Chondrocyte (in vitro differentiated cells): ENCODE data around the gene FAM43A. TPM values are rescaled to one million over a fixed set of nuclear protein-coding genes. Genes with fewer than 3 reads are reported as not detected.

Source experiments
- DNase-seq: peaks from one replicate; pipeline ENCODE4 v3.0.0; 2021; ENCODE audit warnings: mixed read lengths, low spot score
- H3K27ac Mint-ChIP-seq: one replicate; pipeline ENCODE4 v1.8.0; 2021; ENCODE audit warnings: mild to moderate bottlenecking, moderate library complexity, mixed read lengths; ENCODE audit not compliant: unreplicated experiment
- H3K27me3 Mint-ChIP-seq: 2 replicates; pipeline ENCODE4 v1.8.0; 2021; ENCODE audit warnings: low read depth, mixed read lengths
- H3K36me3 Mint-ChIP-seq: 2 replicates; pipeline ENCODE4 v1.8.0; 2021; ENCODE audit warnings: low read depth, mixed read lengths
- H3K4me1 Mint-ChIP-seq: 2 replicates; pipeline ENCODE4 v1.8.0; 2021; ENCODE audit warnings: low read depth, mild to moderate bottlenecking, mixed read lengths
- H3K4me3 Mint-ChIP-seq: one replicate; pipeline ENCODE4 v1.8.0; 2021; ENCODE audit warnings: mild to moderate bottlenecking, moderate library complexity, mixed read lengths; ENCODE audit not compliant: unreplicated experiment
- H3K9me3 Mint-ChIP-seq: 2 replicates; pipeline ENCODE4 v1.8.0; 2021; ENCODE audit warnings: low read depth, mixed read lengths
- CTCF ChIP-seq: fragments of 200-600 bp; sonication (generic); IDR thresholded peaks from 2 replicates; pipeline ENCODE4 v1.5.0; 2021; ENCODE audit warnings: antibody characterized with exemption, mild to moderate bottlenecking, moderate library complexity
- total RNA-seq: library from RNA; stranded (reverse); gene quantifications from 3 replicates; pipeline ENCODE4 v1.2.1, GENCODE V29; 2021

Gene FAM43A
- total RNA-seq, 1 donor from 2014 or later = 25.3 TPM

- Mint-ChIP-seq H3K27me3 (no peaks in the 10 kb centered on the region), H3K4me1 (peaks cover 11% of the 10 kb centered on the region), H3K4me3 (no peak overlapping the region)
These were observed 18.3 kb upstream of the FAM43A start for GRCh38 chr3:194667363-194667762.

DNA sequence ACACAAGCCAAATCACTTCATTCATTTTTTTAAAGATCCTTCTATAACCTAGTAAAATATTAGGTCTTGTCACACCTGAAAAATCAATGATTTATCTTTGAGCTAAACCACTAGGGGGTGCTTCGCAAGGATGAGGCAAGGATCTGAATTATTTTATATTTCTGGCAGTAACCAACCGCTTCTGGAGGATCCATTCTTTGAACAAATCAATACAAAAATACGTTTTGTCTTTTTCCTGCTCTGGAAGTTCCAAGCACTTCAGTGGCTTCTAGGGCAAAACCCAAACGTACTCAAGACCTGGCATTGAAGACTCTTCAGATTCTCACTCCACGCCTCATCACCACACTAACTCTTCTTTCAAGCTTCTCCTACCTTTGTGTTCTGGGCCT, 14.2 kb upstream of the FAM43A start:
- peaks cover 4% of the 10 kb centered on the region for H3K36me3 Mint-ChIP-seq
- H3K27me3 Mint-ChIP-seq = peaks cover 3% of the 10 kb centered on the region
- H3K9me3 Mint-ChIP-seq = no peaks in the 10 kb centered on the region
- H3K4me3 Mint-ChIP-seq = peak overlapping the region; percentile 98
- H3K4me1 Mint-ChIP-seq = peaks cover 14% of the 10 kb centered on the region
- no peak for DNase-seq
- H3K27ac Mint-ChIP-seq = peak overlapping the region; percentile 98
- peak; percentile 91 for TF ChIP-seq CTCF

More at GRCh38 chr3:194667363-194667762, 18.3 kb upstream of the FAM43A start:
- no peak for DNase-seq
- Mint-ChIP-seq H3K36me3 (peaks cover 18% of the 10 kb centered on the region), H3K9me3 (no peaks in the 10 kb centered on the region), H3K27ac (no peak overlapping the region)
- no peak for TF ChIP-seq CTCF

GRCh38 chr3:194671900-194672808, 13.5 kb upstream of the FAM43A start, which contains the start of gene LSG1:
TSS of gene LSG1 (minus strand) at chr3:194672191. CDS start at chr3:194672162, 29 bp downstream.
- Mint-ChIP-seq H3K4me3 (peak within 1 kb of the TSS; percentile 98), H3K9me3 (no peaks in the 10 kb centered on the region), H3K4me1 (peaks cover 14% of the 10 kb centered on the region), H3K36me3 (peaks cover 4% of the 10 kb centered on the region), H3K27ac (peak within 1 kb of the TSS; percentile 98), H3K27me3 (peaks cover 5% of the 10 kb centered on the region)
- TF ChIP-seq CTCF = no peak
- no peak for DNase-seq

GRCh38 chr3:194672876-194673275, 12.8 kb upstream of the FAM43A start:
- Mint-ChIP-seq H3K4me3 (peak overlapping the region; percentile 98), H3K9me3 (no peaks in the 10 kb centered on the region), H3K4me1 (peaks cover 14% of the 10 kb centered on the region), H3K36me3 (peaks cover 2% of the 10 kb centered on the region), H3K27me3 (peaks cover 5% of the 10 kb centered on the region), H3K27ac (peak overlapping the region; percentile 98)
- no peak for TF ChIP-seq CTCF
- no peak for DNase-seq

DNA sequence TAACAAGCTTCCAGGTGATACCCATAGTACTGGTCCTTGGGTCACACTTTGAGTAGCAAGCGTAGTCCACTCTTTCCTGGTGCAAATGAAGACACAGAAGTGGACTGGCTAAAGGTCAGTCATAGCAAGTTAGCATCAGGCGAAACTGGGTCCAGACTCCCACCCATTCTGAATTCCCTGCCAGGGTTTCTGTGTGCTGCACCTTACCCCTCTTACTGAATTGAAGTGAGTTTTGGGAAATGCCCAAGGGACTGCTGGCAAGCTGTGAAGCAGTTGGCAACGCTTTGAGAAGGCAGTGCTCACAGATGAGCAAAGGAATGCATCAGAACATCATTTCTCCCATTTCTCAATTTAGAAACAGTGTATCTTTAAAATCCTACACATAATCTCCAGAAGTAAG, 11.9 kb upstream of the FAM43A start:
- no peak for TF ChIP-seq CTCF
- H3K27ac Mint-ChIP-seq = no peak overlapping the region
- H3K4me1 Mint-ChIP-seq = peaks cover 14% of the 10 kb centered on the region
- H3K9me3 Mint-ChIP-seq = no peaks in the 10 kb centered on the region
- no peak overlapping the region for H3K4me3 Mint-ChIP-seq
- DNase-seq = no peak
- H3K27me3 Mint-ChIP-seq = peaks cover 5% of the 10 kb centered on the region
- H3K36me3 Mint-ChIP-seq = peaks cover 2% of the 10 kb centered on the region
